ENCODE results near the gene TIE1. TPM values are rescaled to one million over a fixed set of nuclear protein-coding genes. Genes with fewer than 3 reads are reported as not detected.
A peak's percentile ranks its signal among the peaks of the same experiment; 100 is the strongest.

TIE1 gene
- total RNA-seq, 4 donors from 2014 or later: 11.4 to 49.3 (median 30.2) TPM

DNA sequence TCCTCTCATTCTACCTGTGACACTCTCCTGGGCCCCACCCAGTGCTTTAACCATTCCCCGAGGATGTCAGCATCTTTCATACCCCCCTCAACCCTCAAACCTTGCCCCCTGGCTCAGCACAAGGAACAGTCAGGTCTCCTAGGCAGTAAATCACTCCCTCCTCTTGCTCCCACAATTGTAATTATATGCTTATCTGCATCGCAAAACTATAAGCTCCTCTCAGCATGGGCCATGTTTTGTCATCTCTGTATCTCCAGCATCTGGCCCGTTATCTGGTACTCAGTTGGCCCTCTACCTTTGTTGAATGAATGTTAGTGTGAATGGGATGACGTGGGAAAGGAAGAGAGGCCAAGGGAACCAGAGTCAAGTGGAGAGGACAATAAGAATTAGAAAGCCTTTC is 69.8 kb downstream of the TIE1 start:
- H3K4me1 ChIP-seq: peaks cover 6 to 44% (median 16%) of the 10 kb centered on the region in 3 donors
- no peak overlapping the region for H3K27ac ChIP-seq
- WGBS, 2 donors (ENCODE audit: low coverage in 1 of 2): 77 to 86% methylated on average over 3 to 4 of the region's 4 CpGs
- no peaks in the 10 kb centered on the region for H3K9me3 ChIP-seq
- H3K4me3 ChIP-seq: no peak overlapping the region
- no peak for ATAC-seq
- TF ChIP-seq EP300 (IDR thresholded peaks at IDR 0.05) (no peak), POLR2A (IDR thresholded peaks at IDR 0.05) (no peak), POLR2AphosphoS5 (IDR thresholded peaks at IDR 0.05) (no peak)
- TF ChIP-seq, protein P1, sequence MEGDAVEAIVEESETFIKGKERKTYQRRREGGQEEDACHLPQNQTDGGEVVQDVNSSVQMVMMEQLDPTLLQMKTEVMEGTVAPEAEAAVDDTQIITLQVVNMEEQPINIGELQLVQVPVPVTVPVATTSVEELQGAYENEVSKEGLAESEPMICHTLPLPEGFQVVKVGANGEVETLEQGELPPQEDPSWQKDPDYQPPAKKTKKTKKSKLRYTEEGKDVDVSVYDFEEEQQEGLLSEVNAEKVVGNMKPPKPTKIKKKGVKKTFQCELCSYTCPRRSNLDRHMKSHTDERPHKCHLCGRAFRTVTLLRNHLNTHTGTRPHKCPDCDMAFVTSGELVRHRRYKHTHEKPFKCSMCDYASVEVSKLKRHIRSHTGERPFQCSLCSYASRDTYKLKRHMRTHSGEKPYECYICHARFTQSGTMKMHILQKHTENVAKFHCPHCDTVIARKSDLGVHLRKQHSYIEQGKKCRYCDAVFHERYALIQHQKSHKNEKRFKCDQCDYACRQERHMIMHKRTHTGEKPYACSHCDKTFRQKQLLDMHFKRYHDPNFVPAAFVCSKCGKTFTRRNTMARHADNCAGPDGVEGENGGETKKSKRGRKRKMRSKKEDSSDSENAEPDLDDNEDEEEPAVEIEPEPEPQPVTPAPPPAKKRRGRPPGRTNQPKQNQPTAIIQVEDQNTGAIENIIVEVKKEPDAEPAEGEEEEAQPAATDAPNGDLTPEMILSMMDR (IDR thresholded peaks at IDR 0.05): no peak
- no peaks in the 10 kb centered on the region for H3K27me3 ChIP-seq
- peaks cover 0 to 19% of the 10 kb centered on the region in 2 donors for H3K36me3 ChIP-seq

DNA sequence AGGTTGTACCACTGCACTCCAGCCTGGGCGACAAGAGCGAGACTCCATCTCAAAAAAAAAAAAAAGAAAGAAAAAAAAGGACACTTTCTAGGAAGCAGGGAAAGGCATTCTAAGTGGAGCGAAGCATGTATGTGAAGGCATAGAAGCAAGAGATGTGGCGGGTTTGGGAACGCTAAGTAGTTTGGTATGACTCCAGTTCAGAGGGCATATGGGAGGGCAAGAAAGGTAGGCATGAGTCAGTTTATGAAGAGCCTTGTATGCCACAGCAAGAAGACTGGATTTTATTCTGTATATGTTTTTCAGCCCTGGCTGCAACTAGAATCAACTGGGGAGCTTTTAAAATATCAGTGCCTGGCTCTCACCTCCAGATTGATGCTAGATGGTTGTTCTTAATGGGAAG is 71.4 kb downstream of the TIE1 start:
- no peaks in the 10 kb centered on the region for H3K9me3 ChIP-seq
- no peak for ATAC-seq
- WGBS, 2 donors (ENCODE audit: low coverage in 1 of 2): 89 to 96% methylated on average over 3 of the region's 5 CpGs
- no peak overlapping the region for H3K4me3 ChIP-seq
- TF ChIP-seq POLR2A (IDR thresholded peaks at IDR 0.05) (no peak), POLR2AphosphoS5 (IDR thresholded peaks at IDR 0.05) (no peak), EP300 (IDR thresholded peaks at IDR 0.05) (no peak)
- TF ChIP-seq, protein P1 (IDR thresholded peaks at IDR 0.05): no peak
- peak overlapping the region in 2 of 4 donors; percentile 32 to 43 for H3K27ac ChIP-seq
- H3K27me3 ChIP-seq: no peaks in the 10 kb centered on the region
- H3K4me1 ChIP-seq: peaks cover 0 to 27% (median 6%) of the 10 kb centered on the region in 3 donors
- peaks cover 0 to 17% of the 10 kb centered on the region in 2 donors for H3K36me3 ChIP-seq

Other genes with a start within 250 kb of the TIE1 start
- gene EBNA1BP2, start 128.7 kb upstream of the TIE1 start, total RNA-seq: 10 to 100 TPM; 41.7 to 60.9 (median 51.7) TPM
- not detected for gene CFAP57, start 128.7 kb upstream of the TIE1 start, total RNA-seq
- gene TMEM125, start 31.0 kb upstream of the TIE1 start, total RNA-seq: under 1 TPM in 1 of 4 donors, not detected in 3; 0.45 TPM
- gene C1orf210, start 15.4 kb upstream of the TIE1 start, total RNA-seq: under 1 TPM in 1 of 4 donors, not detected in 3; 0.27 TPM
- gene MPL, start 36.8 kb downstream of the TIE1 start, total RNA-seq: 1 to 10 TPM in 1 of 4 donors, under 1 TPM in 1, not detected in 2; 0.27 to 1.1 TPM
- under 1 TPM in 3 of 4 donors, not detected in 1; 0.42 to 0.69 (median 0.54) TPM for gene CDC20, start 58.0 kb downstream of the TIE1 start, total RNA-seq
- gene ELOVL1, start 67.0 kb downstream of the TIE1 start, total RNA-seq: 10 to 100 TPM; 26.3 to 65.0 (median 41.0) TPM
- gene MED8, start 88.8 kb downstream of the TIE1 start, total RNA-seq: 10 to 100 TPM; 31.4 to 41.1 (median 33.6) TPM
- gene SZT2, start 88.9 kb downstream of the TIE1 start, total RNA-seq: 10 to 100 TPM; 13.1 to 40.0 (median 35.1) TPM
- 100 to 1,000 TPM in 1 of 4 donors, 10 to 100 TPM in 3; 29.4 to 116 (median 50.8) TPM for gene HYI, start 152.9 kb downstream of the TIE1 start, total RNA-seq
- 10 to 100 TPM; 55.8 to 80.4 (median 60.8) TPM for gene PTPRF, start 229.9 kb downstream of the TIE1 start, total RNA-seq

Measured in gastroesophageal sphincter (tissue), 4 donors.